DMS153 (cell line): Measurements from ENCODE around the gene NHSL2.
"Not testable (repeated sequence)": the region's sequence is repeated elsewhere in the genome, so short reads cannot be mapped to it uniquely, and the experiment has no call there.

ENCODE experiments used
- DNase-seq: peaks from one replicate; lab custom pipeline; 2025; lab: John Stamatoyannopoulos, UW

Gene NHSL2

GRCh38 chrX:72041871-72042851 lies 131.5 kb downstream of the NHSL2 start:
- DNase-seq: no peak

DNA sequence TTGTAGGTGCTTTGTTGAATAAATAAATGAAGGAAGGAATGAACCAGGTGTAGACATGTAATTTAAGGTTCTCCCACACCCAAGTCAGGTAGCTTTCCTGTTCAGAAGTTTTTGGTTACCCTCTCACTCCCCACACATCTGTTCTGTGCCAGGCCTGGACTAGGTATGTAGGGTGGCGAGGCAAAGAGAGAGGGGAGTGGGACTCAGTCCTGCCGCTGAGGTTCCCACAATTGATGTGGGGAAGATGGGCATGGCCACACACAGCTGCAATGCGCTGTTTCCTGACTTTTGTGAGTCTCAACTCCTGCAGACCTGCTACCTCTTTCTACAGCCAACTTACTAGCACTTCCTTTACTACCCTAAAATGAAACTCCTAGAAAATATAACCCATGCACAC lies 132.2 kb downstream of the NHSL2 start:
- DNase-seq: no peak

- DNase-seq: no peak
Observed at GRCh38 chrX:72043636-72044035, 133.0 kb downstream of the NHSL2 start.

DNA sequence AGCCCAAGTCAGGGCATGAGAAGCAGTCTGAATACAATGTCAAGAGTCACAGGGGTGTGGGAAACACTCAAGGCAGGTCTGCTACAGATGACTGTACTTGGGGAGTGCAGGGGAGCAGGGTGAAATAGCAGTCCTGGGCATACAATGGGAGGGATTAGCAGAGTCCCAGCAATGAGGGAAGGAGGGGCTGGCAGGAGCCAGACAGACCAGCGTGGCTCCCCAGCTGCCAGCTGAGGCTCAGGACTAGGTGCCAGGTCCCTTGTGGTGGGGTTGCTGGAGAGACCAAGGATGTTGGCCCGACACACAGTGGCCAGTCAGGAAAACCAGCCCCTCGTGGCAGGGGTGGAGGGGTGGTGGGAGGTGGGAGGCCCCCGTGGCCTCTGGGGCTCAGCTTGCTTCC lies 134.5 kb downstream of the NHSL2 start:
- DNase-seq: no peak

DNA sequence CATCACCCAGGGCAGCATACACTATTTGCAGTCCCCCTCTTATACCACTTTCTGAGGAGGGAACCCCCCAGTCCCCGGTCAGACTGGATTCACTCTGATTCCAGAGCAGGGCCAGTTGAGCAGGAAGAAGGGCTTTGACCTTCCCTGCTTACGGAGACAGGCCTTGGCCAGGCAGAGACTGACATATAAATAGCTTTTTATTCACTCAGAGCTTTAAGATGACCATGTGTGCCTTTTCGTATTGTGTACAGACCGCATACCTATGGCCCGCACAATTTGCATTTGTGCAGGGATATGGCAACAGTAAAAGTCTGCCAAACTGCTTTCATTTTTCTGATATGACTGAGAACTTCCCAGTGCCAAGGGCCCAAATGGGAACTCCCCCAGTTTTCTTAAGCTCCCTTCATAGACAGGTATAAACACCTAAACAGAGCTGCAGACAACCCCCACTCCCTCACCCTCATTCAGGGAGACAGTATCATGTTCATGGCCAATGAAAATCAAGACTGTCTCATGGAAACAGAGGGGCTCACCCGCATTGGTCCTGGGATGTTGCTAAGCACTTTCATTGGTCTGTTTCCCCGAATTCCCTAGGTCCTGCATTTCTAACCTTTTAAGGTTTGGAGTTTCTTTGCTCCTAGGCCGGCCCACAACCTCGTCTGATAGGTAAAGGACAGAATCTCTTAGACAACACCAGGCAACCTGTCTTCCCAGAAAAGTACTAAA lies 135.1 kb downstream of the NHSL2 start:
- no peak for DNase-seq

- DNase-seq: no peak
Observed at GRCh38 chrX:72046447-72046846, 135.8 kb downstream of the NHSL2 start.

GRCh38 chrX:72048510-72049455 lies 138.1 kb downstream of the NHSL2 start:
- no peak for DNase-seq

GRCh38 chrX:72050011-72050410 lies 139.4 kb downstream of the NHSL2 start:
- DNase-seq: no peak

DNA sequence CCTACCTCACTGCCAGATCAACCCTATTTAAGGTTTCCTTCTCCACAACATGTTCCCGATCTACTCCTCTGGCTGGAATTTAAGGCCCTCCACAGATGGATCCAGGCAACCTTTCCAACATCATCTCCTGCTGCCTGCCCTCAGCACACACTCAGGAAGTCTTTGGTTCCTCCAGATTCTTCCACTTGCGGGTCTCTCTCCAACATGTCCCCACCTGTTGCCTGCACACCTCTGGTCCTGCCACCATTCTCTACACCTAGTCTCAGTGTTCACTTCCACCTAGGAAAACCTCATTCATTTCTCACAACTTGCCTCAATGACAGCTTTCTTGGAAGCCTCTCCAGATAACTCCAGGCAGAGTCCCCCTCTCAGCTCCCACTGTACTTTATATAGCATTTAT lies 140.9 kb downstream of the NHSL2 start:
- DNase-seq: no peak

DNA sequence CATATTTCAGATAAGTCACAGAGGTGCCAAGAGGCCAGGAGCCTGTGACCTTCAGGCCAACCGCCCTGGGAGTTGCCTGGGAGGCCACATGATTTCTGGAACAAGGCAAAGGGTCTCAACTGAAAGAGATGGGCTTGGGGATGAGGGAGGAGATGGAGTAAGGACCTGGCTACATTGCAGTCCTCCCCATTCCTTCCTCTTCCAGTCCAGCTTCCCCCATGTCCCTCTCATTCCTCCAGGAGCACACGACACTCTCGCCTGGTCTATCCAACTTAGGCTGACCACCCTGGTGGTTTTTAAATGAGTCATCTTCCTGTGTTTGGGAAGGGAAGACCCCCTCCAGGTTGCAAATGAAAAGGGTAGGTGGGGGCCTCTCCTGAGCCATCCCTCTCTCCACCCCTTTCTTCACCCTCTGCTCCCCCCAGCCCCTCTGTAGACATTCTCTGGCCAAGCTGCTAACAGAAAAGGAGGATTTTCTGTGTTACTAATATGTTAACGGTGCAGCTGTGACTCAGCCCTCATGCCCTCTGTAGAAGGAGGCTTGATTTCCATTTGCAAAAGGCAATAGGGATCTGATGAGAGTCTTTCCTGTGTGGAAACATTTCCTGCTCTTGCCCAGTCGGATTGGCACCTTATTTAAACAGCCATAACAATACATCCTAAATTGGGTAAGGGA lies 141.9 kb downstream of the NHSL2 start:
- DNase-seq: no peak

GRCh38 chrX:72053508-72053907 lies 142.9 kb downstream of the NHSL2 start:
- no peak for DNase-seq

GRCh38 chrX:72054779-72055489 lies 144.3 kb downstream of the NHSL2 start:
- no peak for DNase-seq

DNA sequence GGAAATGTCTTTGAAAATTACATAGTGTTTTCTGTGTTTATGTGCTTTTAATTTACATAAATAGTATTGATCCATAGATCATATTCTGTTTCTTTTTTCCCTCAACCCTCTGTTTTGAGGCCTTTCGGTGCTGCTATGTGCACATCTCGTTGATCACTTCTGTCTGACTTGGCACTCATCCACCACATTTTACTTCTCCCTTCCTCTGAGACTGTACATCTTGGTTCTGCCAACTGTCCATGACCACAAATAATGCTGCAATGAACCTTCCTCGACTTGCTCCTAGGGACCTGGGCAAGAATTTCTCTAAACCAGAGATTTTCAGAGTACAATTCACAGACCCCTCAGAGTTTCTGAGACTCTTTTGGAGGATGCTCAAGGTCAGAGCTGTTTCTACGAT lies 146.7 kb downstream of the NHSL2 start:
- no peak for DNase-seq

GRCh38 chrX:72057849-72058248 lies 147.2 kb downstream of the NHSL2 start:
- DNase-seq: no peak

GRCh38 chrX:72058346-72058745 lies 147.7 kb downstream of the NHSL2 start:
- DNase-seq: not testable (repeated sequence)

- peak; percentile 6 for DNase-seq
Observed at GRCh38 chrX:72060196-72060920, 149.7 kb downstream of the NHSL2 start.

- no peak for DNase-seq
Observed at GRCh38 chrX:72060921-72061490, 150.4 kb downstream of the NHSL2 start.

DNA sequence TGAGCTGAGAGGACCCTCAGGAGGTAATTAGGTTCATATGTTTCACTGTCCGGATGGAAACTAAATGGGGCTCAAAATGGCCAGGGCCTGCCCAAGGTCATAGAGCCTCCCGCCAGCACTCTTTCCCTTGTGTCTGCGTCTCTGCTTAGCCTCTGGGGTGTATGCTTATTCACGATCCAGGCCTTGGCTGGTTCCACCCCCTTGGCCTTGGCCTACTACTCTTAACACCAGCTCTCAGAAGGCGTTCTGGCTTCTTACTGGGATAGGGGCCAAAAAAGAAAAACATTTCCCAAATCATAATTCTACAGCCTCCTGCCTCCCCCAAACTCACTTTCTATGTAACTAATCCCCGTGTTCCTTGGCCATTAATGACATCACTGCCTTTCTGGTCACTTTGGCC lies 152.3 kb downstream of the NHSL2 start:
- no peak for DNase-seq

DNA sequence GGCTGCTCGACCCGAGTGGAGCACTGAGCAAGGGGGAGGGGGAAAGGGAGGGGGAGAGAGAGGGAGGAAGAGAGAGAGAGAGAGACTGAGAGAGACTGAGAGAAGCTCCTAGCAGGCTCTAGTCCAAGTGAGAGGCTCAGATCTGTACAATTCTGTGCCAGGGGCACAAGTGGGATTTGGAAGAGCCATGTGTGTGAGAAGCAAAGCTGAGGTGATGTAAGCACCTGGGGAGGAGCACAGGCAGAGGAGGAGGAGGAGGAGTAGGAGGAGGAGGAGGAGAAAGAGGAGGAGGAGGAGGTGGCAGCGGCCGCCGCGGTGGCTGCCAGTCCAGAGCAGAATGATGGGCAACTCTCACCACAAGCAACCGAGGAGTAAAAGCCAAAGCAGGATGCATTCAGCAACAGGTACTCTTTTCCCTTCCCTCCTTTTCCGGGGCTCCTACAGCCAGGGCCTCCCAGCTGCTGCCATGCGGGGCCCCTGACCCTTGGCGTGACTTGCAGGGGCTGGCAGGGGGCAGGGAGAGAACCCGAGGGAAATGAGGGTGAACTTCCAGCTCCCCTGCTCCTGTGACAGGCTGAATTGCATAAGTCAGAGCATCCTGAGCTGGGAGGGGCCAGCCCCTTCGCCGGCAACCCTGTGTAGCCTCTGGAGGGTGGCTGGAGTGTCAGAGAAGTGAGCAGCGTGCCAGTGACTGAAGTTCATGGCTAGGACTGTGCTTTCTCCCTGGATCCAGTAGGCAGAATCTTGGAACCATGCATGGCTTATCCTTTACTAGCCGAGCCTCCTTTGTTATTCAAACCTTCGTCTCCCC lies 158.9 kb downstream of the NHSL2 start:
- no peak for DNase-seq
